Testis (tissue), 3 donors: Measurements from ENCODE around the gene ZNF490. TPM values are rescaled to one million over a fixed set of nuclear protein-coding genes. Genes with fewer than 3 reads are reported as not detected.

Experiments used
- DNase-seq: peaks from one replicate; pipeline ENCODE4 v3.0.0-alpha.2; 2019
- H3K27ac ChIP-seq, 2 donors: fragments of 200-600 bp; sonication (generic); one replicate each; pipeline ENCODE4 v1.5.1; 2019
- H3K27me3 ChIP-seq: fragments of 200-600 bp; sonication (generic); one replicate; pipeline ENCODE4 v1.5.1; 2019
- H3K36me3 ChIP-seq: fragments of 200-600 bp; sonication (generic); one replicate; pipeline ENCODE4 v1.5.1; 2017; ENCODE audit warnings: low read depth; ENCODE audit errors: missing control alignments
- H3K4me1 ChIP-seq: fragments of 200-600 bp; sonication (generic); one replicate; pipeline ENCODE4 v1.5.1; 2019
- H3K4me3 ChIP-seq, 2 donors: fragments of 200-600 bp; sonication (generic); one replicate each; pipeline ENCODE4 v1.5.1; 2017 to 2019
- H3K9me3 ChIP-seq: fragments of 200-600 bp; sonication (generic); one replicate; pipeline ENCODE4 v1.5.1; 2017
- CTCF ChIP-seq, 3 experiments: fragments of 450-650 bp in 2 of 3; fragments of 200-600 bp in 1 of 3; sonication (generic) in 1 of 3; IDR thresholded peaks; one replicate each; pipeline ENCODE4 v1.5.1; 2016 to 2019; ENCODE audit warnings: antibody characterized with exemption in 3 of 3, mild to moderate bottlenecking in 2 of 3, moderate library complexity in 1 of 3
- POLR2A ChIP-seq: fragments of 450-650 bp; IDR thresholded peaks from one replicate; pipeline ENCODE4 v1.6.1; 2017; ENCODE audit warnings: antibody characterized with exemption, mild to moderate bottlenecking, moderate library complexity
- WGBS, 2 donors: methylation state at CpG; one replicate each; pipeline ENCODE4 v1.1.5; 2018; 5-methylcytosine and 5-hydroxymethylcytosine counted together
- intact Hi-C: fragments of 100-400 bp; cut with DNase I; formaldehyde crosslinking; loops from one replicate; pipeline ENCODE4 v1.15.1; 2023; ENCODE audit warnings: low total_unique reads
- polyA plus RNA-seq: library from polyadenylated mRNA; stranded (reverse); fragments of 350-450 nt; fragmentation: Illumina TruSeq; extraction: RNeasy Lipid Tissue Mini Kit (QIAGEN cat#74804); gene quantifications from one replicate; pipeline ENCODE4 v1.2.3, GENCODE V29; 2014; ENCODE audit warnings: low read depth, low replicate concordance; ENCODE audit not compliant: insufficient read depth
- total RNA-seq, 2 donors: library from RNA; depleted of rRNA; stranded (reverse); fragments of >200 nt; gene quantifications; one replicate each; pipeline ENCODE4 v1.2.3, GENCODE V29; 2016

Gene ZNF490
- total and polyA plus RNA-seq, 3 donors from 2014 or later = 2.5 to 10.4 (median 6.6) TPM

- H3K4me1 ChIP-seq = peaks cover 5% of the 10 kb centered on the region
- TF ChIP-seq CTCF (IDR thresholded peaks at IDR 0.05) = no peak
- TF ChIP-seq POLR2A = no peak
- DNase-seq = no peak
- 64 to 70% methylated on average over 22 of the region's 22 CpGs for WGBS, 2 donors
- intact Hi-C loops = no loop called here
- no peaks in the 10 kb centered on the region for H3K9me3 ChIP-seq
- no peaks in the 10 kb centered on the region for H3K27me3 ChIP-seq
- no peak overlapping the region for H3K27ac ChIP-seq
- no peaks in the 10 kb centered on the region for H3K36me3 ChIP-seq
- peak overlapping the region in 1 of 2 donors; percentile 13 for H3K4me3 ChIP-seq
Measured at GRCh38 chr19:12638611-12639182, 28.1 kb upstream of the ZNF490 start.

- WGBS, 2 donors = 57 to 68% methylated on average over 13 of the region's 13 CpGs
- no peak overlapping the region for H3K4me3 ChIP-seq
- H3K27ac ChIP-seq = no peak overlapping the region
- H3K36me3 ChIP-seq = no peaks in the 10 kb centered on the region
- intact Hi-C loops = no loop called here
- no peak for TF ChIP-seq POLR2A
- no peak for TF ChIP-seq CTCF (IDR thresholded peaks at IDR 0.05)
- H3K27me3 ChIP-seq = no peaks in the 10 kb centered on the region
- H3K4me1 ChIP-seq = peaks cover 5% of the 10 kb centered on the region
- no peak for DNase-seq
- no peaks in the 10 kb centered on the region for H3K9me3 ChIP-seq
Measured at GRCh38 chr19:12636631-12637030, 26.0 kb upstream of the ZNF490 start.

- no peaks in the 10 kb centered on the region for H3K36me3 ChIP-seq
- no peak overlapping the region for H3K27ac ChIP-seq
- DNase-seq = no peak
- TF ChIP-seq POLR2A (no peak), CTCF (IDR thresholded peaks at IDR 0.05) (no peak)
- H3K9me3 ChIP-seq = no peaks in the 10 kb centered on the region
- 97% methylated on average over 7 of the region's 7 CpGs for WGBS, 2 donors
- intact Hi-C loops = no loop called here
- H3K4me1 ChIP-seq = no peaks in the 10 kb centered on the region
- no peaks in the 10 kb centered on the region for H3K27me3 ChIP-seq
- H3K4me3 ChIP-seq = no peak overlapping the region
Measured at GRCh38 chr19:12629215-12629614, 18.6 kb upstream of the ZNF490 start.

- no peaks in the 10 kb centered on the region for H3K36me3 ChIP-seq
- no peaks in the 10 kb centered on the region for H3K4me1 ChIP-seq
- DNase-seq = no peak
- H3K4me3 ChIP-seq = no peak overlapping the region
- no peak for TF ChIP-seq CTCF (IDR thresholded peaks at IDR 0.05)
- no peak for TF ChIP-seq POLR2A
- intact Hi-C loops = no loop called here
- 92 to 93% methylated on average over 17 of the region's 17 CpGs for WGBS, 2 donors
- no peak overlapping the region for H3K27ac ChIP-seq
- H3K9me3 ChIP-seq = no peaks in the 10 kb centered on the region
- no peaks in the 10 kb centered on the region for H3K27me3 ChIP-seq
Measured at GRCh38 chr19:12628040-12629022, 17.7 kb upstream of the ZNF490 start.
